ENCODE results near the gene ADGRB2.

ADGRB2 gene

DNA sequence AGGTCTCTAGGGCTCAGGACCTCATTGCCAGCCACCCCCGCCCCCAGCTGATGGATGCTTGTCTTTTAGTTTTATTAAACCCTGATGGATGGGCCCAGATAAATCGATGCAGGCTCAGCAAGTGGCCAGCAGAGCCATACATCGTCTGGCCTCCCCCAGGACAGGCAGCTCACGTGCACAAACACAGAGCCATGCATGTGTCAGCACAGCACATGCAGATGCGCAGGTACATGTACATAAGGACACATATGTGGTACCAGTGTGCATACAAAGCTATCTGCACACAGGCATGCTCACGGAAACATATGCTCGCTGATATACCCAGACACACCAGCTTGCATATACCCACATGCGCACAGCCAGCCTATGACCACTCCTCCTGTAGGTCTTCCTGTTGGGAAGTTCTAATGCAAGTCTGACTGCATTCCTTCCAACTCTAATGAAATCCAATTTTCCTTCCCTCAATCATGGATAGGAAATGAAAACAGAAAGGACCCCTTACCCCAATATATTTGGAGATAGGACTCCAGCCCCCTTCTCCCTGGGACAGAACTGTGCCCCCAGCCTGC is 61.2 kb downstream of the ADGRB2 start:
- no peak for DNase-seq (ENCODE audit: low read depth)

DNA sequence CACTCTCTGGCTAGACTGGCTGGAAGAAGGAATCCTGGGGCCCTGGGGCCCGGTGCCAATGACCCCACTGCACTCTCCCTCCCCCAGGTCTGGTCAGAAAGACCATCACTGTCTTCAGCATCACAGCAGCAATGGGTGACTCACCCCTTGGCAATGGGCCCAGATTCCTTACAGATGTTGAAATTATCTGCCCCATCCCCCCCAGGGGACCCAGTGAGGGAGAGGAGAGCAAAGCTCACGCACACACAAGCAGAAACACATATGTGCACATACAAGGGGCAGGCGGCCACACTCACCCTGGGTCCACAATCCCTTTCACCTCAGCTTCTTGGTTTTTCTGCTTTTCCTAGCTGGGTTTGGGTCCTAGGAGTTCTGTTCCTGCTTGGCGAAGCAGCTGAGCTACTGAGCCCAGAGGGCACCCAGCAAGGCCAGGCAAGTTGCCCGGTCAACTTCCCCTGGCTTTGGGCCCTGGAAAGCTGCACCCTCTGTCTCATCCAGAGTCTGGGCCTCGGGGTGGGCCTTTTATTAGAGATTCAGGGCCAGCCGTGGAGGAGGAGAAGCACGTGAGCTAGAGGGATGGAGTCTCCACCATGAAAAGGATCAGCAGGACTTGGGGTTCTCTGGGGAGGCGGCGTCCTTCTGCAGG is 62.9 kb downstream of the ADGRB2 start:
- no peak for DNase-seq (ENCODE audit: low read depth)

DNA sequence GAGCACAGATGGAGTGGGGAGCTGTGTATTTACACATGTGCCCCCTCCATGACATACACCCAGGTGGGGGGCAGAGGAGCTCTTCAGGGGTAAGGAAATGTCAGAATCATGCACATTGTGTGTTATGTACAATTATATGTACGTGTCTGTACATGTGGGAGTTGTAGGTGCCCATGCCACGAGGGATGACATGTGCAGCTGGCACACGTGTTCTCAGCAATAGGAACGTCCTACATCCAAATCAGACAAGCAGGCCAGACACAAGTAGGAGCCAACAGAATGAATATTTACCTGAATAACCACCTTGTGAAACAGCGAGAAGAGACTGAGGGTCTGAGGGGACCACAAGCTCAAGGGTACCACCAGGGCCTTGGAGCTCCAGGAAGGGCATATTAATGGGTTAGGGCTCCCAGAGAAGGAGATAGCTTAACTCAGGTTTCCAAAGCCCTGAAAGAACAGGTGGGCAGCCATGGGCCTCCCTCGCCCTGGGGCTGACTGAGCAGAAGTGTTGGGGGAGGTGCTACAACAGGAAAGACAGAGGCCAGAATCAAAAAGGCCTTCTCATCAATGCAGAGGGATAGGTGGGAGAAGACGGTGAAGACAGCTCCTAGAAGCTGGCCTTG is 63.6 kb downstream of the ADGRB2 start:
- DNase-seq (ENCODE audit: low read depth), result no peak

DNA sequence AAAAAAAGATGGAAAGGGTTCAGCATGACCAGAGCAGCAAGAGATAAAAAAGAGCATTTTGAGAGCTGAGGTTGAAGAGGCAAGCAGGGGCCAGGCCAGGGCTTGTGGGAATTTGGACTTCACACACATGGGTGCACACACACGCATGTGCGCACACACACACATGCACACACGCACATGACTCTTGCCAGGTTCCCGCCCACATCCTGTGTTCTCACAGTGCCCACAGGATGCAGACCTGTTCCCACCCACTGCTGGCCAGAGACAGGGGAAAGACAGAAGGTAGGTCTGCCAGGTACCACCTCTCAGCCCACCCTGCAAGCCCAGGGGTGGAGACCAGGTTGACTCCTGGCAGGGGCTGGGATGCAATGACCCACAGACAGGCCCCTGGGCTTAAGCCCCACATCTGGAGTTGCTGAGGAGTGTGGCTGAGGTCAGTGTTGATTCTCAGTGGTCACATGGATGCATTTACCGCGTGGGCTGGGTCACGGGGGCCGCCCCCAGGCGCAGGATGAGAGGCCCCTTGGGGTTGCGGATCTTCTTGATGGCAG is 64.7 kb downstream of the ADGRB2 start:
- DNase-seq (ENCODE audit: low read depth), result no peak

DNA sequence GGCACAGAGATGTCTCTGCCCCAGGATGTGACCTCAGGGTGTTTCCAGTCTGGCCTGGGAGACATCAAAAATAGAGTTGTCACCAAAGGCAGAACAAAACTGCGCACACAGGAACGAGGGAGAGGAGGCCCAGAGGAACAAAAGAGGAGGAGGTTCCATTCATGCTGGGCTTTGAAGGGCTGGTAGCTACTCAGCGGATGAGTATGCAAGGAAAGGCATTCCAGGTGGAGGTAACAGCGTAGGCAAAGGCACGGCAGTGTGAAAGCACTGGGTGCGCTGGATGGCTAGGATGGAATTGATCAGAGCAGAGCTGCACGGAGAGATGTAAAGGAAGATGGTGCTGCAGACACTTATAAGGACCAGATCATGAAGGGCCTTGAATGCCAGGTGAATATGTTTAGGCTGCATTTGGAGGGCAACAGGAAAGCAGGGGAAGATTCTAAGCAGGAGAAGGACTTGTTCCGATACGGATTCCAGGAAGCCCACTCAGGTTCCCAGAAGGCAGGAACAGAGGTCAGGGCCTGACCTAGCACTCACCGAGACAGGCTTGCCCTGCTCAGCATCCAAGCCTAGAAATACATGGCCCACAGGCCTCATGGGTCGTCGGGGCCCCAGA is 66.7 kb downstream of the ADGRB2 start:
- DNase-seq (ENCODE audit: low read depth), result no peak

DNA sequence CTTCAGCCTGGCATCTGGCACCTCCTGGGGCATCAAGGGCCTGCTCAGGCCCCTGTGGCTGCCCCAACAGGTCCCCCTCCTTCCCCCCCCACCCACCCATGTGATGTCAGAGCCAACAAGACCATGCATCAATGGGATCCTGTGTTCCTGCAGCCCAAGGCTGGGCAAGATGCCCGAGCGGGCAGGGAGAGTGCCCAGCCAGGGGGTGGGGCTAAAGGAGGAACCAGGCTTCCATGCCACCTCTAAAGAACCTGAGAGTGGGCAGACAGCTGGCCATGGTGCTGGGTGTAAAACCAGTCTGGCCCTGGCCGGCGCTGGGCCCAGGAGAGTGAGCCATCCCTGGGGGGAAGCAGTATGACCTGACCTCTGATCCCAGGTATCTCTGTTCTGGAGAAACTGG is 67.9 kb downstream of the ADGRB2 start:
- no peak for DNase-seq (ENCODE audit: low read depth)

DNA sequence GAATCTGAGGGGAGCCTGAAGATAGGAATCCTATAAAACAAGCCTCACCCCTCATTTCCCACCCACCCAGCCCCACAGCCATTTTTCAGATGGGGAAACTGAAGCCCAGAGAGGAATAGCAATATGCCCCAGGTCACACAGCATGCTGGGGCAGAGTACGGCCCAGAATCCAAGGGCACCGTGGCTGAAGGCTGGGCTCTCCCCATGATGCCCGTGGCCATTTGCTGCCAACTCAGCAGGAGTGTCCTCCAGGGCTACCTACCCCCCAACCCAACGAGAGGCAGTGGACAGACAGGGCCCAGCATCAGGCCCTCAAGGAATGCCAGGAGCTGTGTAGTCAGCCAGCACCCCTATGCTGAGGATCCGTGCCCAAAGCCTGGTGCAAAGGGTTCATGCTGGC is 68.8 kb downstream of the ADGRB2 start:
- DNase-seq (ENCODE audit: low read depth), result no peak

DNA sequence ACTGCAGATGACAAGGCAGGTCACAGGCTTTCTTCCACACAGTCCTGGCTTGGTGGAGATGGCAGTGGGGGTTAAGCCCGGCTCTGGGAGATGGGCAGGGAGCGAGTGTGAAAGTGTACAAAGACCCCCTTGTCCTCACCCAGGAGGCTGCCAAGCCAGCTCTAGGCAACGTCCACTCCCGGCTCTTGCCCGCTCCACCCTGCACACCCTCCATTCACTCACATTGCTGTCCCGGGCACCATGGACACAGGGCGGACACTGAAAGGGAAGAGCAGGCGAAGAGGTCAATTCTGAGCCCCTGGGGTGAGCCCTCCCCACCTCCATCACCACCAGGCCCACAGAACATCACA is 69.2 kb downstream of the ADGRB2 start:
- no peak for DNase-seq (ENCODE audit: low read depth)

DNA sequence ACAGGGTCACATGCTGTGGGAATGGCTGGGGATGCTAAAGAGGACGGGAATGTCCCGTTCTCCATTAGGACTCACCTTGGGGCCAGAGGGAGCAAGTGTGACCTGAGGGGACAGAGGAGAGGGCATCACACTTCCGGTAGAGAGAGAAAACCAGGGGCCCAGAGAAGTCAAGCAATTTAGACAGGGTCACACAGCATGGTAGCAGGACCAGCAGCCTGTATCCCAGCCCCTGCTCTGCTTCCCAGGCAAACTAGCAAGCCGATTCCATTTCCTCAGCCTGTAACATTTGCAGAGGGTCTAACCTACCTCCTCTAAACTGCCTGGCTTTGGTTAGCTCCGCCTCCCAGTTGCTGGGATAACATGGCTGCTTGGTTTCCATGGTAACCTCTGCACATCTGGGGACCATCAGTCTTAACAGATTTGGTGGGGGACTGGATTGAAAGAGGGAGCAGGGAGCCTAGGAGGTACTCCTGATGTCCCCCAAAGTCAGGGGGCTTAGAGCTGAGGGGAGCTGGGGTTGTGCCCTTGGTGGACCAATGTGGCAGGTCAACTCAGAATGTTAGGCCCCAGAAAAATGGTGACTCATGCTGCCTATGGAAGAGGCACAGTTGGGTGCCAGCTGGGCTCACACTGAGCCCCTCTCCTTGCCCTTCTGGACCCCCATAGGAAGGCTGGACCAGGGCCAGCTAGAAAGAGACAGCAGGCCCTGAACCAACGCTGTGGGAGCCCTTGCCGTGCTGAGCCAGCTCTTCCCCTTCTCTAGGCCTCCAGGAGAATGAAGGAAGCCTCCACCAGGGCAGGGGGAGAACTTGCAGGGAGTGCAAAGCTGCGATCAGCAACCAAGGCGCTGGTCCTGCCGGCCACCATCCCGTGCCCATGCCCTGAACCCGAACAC is 69.8 kb downstream of the ADGRB2 start:
- no peak for DNase-seq (ENCODE audit: low read depth)

DNA sequence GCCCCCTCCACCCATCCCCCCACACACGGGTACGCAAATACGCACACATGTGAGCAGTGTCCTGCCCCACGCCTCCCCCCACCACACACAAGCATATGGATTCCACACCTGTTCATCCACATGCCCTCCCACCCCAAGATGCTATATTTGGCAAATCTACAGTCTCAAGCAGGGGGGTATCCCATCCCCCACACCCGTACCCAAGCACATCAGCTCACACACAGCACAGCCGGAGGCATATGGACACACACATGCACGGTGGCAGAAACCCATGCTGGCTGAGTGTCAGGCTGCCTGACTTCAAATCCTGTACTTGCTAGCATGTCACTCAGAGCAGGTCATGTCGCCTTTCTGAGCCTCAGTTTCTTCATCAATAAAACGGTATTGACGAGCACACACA is 70.9 kb downstream of the ADGRB2 start:
- no peak for DNase-seq (ENCODE audit: low read depth)

DNA sequence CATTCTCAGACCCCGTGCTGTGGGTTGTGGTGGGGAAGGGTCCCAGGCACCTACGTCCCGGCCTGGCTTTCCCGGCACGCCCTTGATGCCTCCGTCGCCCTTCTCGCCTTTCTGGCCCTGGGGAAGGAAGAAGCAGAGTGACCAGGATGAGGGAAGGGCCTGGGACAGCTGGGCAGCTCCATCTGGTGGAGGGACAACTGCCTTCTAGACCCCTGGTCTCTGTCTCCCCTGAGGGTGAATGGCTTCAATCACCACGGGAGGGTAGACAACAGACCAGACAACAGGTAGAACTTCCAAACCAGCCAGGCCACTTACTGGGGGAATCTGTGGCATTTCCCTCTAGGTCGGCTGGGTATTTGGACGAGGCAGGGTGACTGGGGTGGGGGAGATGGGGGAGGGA is 72.2 kb downstream of the ADGRB2 start:
- no peak for DNase-seq (ENCODE audit: low read depth)

DNA sequence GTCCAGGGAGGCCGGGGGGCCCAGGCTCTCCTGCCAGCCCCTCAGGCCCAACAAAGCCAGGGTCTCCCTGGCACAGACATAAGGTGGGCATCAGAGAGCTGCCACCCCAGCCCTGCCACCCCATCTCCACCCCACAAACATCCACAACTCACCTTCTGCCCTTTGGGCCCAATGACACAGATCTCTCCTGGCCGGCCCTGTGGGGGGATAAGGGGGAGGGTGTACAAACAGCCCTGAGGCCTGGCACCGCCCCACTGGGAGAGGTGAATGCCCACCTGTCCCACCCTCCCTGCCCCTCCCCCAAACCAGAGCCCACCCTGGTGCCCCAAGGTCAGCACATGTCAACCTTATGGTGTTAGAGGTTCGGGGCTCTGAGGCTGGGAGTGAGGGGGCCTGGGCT is 72.7 kb downstream of the ADGRB2 start:
- no peak for DNase-seq (ENCODE audit: low read depth)

DNA sequence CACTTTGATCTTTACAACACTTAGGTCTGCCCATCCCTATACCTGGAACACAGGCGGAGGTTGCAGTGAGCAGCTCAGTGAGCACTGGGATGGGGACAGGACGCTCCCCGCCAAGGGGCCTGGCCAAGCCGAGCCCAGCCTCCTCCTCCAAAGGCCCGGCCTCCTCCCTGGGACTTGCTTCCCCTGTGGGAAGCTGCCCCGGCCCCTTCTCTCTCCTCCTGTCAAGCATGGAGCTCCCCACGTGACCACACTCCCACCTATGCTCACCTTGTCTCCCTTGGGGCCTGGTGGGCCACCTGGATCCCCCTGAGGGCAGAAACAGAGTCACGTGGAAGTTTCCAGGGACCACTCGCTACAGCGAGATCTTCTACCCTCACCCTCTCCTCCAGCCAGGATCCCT is 73.2 kb downstream of the ADGRB2 start:
- DNase-seq (ENCODE audit: low read depth), result no peak

DNA sequence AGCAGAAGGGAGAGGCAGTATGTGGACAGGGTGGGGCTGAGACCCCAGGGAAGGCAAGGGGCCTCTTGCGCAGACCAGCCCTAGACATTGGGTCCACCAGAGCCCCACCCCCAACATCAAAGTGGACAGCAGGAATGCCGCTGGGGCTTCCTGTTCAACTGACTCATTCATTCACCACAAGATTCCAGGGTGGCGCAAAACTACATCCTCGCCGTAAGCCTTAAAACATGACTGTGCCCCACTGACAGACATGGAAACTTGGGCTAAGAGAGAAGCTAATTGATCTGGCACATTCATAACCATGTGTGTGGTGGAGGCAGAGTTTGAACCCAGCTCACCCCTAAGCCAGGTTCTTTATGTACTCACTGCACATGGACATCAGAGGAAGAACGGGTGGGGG is 74.3 kb downstream of the ADGRB2 start:
- no peak for DNase-seq (ENCODE audit: low read depth)

DNA sequence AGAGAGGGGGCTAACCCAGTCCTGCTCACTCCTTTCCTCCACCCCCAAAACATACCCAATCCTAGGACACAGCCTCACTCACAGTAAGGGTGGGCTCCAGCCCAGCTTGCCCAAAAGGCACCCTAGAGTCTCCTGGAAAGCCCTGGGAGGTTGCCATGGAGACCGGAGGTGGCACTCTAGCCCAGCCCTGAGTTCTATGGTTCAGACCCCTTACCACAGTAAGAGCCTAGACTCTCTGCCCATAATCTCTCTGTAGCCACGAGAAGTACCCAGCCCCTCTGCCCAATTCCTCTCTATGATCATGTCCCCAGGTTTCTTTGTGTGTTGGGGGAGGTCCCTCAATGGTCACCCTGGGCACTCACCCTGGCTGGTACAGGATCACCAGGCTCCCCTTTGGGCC is 74.8 kb downstream of the ADGRB2 start:
- DNase-seq (ENCODE audit: low read depth), result no peak

DNA sequence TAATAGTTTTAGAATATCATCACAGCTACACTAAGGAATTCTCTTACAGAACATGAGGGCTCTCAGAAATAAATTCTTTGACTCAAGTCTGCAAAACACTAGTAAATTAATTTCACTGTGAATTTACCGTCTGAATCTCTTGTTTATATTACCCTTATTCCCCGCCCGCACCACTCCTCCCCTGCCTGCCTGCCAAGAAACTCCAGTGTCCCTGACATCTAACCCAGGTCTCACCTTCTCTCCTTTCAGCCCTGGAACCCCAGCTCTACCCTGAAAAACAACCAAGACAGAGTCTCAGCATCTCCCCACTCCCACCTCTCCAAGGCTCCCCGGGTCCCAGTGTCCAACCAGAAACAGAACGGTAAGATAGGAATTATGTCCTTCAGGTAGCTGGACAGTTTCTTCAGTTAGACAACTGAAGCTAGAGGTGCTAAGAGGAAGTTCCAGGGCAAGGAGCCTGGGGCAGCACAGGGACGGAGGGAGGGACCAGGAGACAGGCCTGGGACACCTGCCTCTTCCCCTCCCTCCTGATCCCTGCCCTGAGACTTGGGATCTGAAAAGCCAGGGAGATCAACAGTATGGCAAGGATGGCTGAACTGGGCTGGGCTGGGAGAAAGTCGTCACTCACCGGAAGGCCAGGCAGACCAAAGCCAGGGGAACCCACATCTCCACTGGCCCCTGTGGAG is 75.8 kb downstream of the ADGRB2 start:
- DNase-seq (ENCODE audit: low read depth), result no peak

DNA sequence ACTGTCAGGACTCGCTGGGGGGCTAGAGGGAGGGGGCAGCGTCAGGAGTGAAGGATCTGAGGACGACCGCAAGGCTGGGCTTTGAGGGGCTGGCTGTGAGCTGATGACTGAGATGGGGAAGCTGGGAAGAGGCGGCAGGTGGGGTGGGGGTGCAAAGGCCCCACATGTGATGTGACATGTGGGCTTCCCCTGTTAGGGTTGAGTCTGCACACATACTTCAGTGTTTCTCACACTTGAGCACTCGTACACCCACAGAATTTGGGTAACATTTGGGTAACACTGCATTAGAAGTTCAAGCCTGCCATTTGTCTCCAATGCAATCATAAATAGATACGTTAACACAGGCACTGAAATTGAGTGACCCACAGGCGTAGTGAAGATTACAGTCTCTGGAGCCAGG is 76.5 kb downstream of the ADGRB2 start:
- no peak for DNase-seq (ENCODE audit: low read depth)

DNA sequence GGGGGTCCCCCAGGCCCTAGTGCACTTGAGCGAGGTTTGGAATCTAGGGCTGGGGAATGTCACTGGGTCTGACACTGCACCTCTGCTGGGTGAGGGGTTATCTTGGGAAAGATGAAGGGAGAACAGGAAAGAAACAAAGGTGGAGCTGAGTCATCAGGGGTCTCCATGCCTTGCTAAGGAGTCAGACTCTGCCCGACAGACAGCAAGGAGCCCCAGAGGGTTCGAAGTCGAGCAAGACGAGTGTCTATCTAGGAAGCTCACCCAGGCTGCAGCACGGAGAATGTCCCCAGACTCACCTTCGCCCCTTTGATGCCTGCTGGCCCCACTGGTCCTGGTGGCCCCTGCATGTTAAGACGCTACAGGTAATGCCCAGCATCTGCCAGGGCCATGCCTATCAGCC is 78.3 kb downstream of the ADGRB2 start:
- DNase-seq (ENCODE audit: low read depth), result no peak

DNA sequence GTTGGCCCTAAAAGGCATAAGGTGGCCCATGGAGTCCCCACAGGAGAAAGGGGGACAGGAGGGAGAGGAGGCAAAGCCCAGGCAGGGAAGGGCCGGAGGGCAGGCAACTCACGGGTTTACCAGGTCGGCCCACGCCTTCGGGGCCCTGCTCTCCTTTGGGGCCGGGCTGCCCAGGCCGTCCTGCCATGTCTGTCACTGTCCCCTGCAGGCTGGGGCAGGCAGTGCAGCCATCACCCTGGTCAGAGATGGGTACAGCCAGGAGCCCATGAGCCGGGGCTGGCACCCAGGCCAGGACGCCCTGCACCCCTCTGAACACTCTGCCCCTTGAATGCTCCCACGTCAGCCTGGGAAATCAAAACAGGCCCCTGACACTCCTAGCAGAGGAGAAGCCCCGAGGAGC is 80.1 kb downstream of the ADGRB2 start:
- no peak for DNase-seq (ENCODE audit: low read depth)

DNA sequence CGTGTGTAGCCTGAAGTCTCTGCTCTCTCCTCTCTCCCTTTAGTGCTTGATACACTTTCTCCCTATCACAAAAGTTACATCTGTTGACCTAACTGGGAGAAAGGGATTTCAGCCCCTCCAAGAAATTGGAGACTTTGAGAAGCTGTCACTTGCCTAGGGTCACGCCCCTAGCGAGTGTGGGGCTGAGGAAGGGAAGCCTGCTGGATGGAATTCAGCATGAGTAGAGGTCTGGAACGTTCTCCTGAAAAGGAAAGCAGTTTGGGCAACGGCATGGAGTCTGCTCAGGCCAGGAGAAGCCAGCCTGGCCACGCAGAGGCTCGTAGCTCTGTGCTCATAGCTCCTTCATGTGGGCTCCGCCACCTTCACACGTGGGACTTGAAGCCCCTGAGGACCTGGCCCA is 82.7 kb downstream of the ADGRB2 start:
- DNase-seq (ENCODE audit: low read depth), result no peak

DNA sequence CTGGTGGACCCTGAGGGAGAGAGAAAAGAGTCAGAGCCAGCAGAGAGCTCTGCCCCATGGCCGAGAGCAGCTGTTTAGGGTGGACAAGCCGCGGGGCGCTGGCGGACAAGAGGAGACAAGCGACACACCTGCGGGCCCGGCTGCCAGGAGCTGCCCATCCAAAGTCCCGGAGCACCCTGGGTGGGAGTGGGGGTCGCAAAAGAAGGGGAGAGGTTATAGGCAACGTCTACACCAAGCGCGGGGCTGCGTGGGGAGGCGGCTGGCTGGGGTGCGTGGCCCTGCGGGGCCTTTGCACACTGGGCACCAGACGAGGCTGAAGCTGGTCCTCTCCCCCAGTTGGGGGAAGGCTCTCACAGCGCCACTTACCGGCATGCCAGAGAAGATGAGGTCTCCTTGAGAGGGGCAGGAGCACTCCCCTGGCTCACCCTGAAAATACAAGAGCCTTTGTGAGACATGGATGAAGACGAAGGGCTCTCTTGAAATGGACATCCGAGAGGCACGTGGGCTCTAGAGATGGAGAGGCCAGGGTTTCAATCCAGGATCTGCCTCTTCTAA is 84.4 kb downstream of the ADGRB2 start:
- no peak for DNase-seq (ENCODE audit: low read depth)
